ENCODE results near the gene CDH15. TPM values are rescaled to one million over a fixed set of nuclear protein-coding genes. Genes with fewer than 3 reads are reported as not detected.

Gene CDH15
- total RNA-seq, 2 donors from 2014 or later: 0.64 to 2.7 TPM

- Histone ChIP-seq H3K4me3 (no peak overlapping the region), H3K27ac (no peak overlapping the region), H3K4me1 (replicated peaks) (no peaks in the 10 kb centered on the region), H3K9me3 (no peaks in the 10 kb centered on the region), H3K36me3 (no peaks in the 10 kb centered on the region), H3K27me3 (replicated peaks; ENCODE audit: insufficient read depth) (no peaks in the 10 kb centered on the region)
- no peak for DNase-seq (ENCODE audit: low spot score)
- intact Hi-C loops (cut with DNase I): loop anchor here (10.0 kb wide), 1 partner anchor 441 kb away; no protein-coding TSS in a partner anchor
- TF ChIP-seq POLR2A (IDR thresholded peaks at IDR 0.05) (no peak), CTCF (IDR thresholded peaks at IDR 0.05) (no peak), POLR2AphosphoS5 (IDR thresholded peaks at IDR 0.05) (no peak)
- 54% methylated on average over 18 of the region's 20 CpGs for WGBS
Measured at GRCh38 chr16:89175280-89176146, 4.0 kb downstream of the CDH15 start.

GRCh38 chr16:89176147-89176690 is 4.7 kb downstream of the CDH15 start:
- H3K4me1 ChIP-seq (replicated peaks): no peaks in the 10 kb centered on the region
- intact Hi-C loops (cut with DNase I): loop anchor here (10.0 kb wide), 1 partner anchor 441 kb away; no protein-coding TSS in a partner anchor
- TF ChIP-seq CTCF (IDR thresholded peaks at IDR 0.05) (no peak), POLR2AphosphoS5 (IDR thresholded peaks at IDR 0.05) (no peak), POLR2A (IDR thresholded peaks at IDR 0.05) (no peak)
- DNase-seq (ENCODE audit: low spot score): no peak
- no peaks in the 10 kb centered on the region for H3K27me3 ChIP-seq (replicated peaks; ENCODE audit: insufficient read depth)
- no peaks in the 10 kb centered on the region for H3K36me3 ChIP-seq
- H3K4me3 ChIP-seq: no peak overlapping the region
- 79% methylated on average over 23 of the region's 27 CpGs for WGBS
- no peak overlapping the region for H3K27ac ChIP-seq
- no peaks in the 10 kb centered on the region for H3K9me3 ChIP-seq

GRCh38 chr16:89176717-89177116 is 5.2 kb downstream of the CDH15 start:
- no peak for DNase-seq (ENCODE audit: low spot score)
- intact Hi-C loops (cut with DNase I): loop anchor here (10.0 kb wide), 1 partner anchor 442 kb away; no protein-coding TSS in a partner anchor
- no peak for TF ChIP-seq CTCF (IDR thresholded peaks at IDR 0.05)
- no peak for TF ChIP-seq POLR2AphosphoS5 (IDR thresholded peaks at IDR 0.05)
- no peak for TF ChIP-seq POLR2A (IDR thresholded peaks at IDR 0.05)
- Histone ChIP-seq H3K4me1 (replicated peaks) (no peaks in the 10 kb centered on the region), H3K27ac (no peak overlapping the region), H3K4me3 (no peak overlapping the region), H3K36me3 (no peaks in the 10 kb centered on the region), H3K9me3 (no peaks in the 10 kb centered on the region), H3K27me3 (replicated peaks; ENCODE audit: insufficient read depth) (no peaks in the 10 kb centered on the region)
- 82% methylated on average over 9 of the region's 9 CpGs for WGBS

GRCh38 chr16:89177501-89177900 is 6.0 kb downstream of the CDH15 start:
- intact Hi-C loops (cut with DNase I): loop anchor here (10.0 kb wide), 1 partner anchor 443 kb away; no protein-coding TSS in a partner anchor
- no peak for TF ChIP-seq POLR2AphosphoS5 (IDR thresholded peaks at IDR 0.05)
- TF ChIP-seq POLR2A (IDR thresholded peaks at IDR 0.05): no peak
- TF ChIP-seq CTCF (IDR thresholded peaks at IDR 0.05): no peak
- Histone ChIP-seq H3K36me3 (no peaks in the 10 kb centered on the region), H3K9me3 (no peaks in the 10 kb centered on the region), H3K27me3 (replicated peaks; ENCODE audit: insufficient read depth) (no peaks in the 10 kb centered on the region), H3K4me1 (replicated peaks) (no peaks in the 10 kb centered on the region), H3K27ac (no peak overlapping the region), H3K4me3 (no peak overlapping the region)
- no peak for DNase-seq (ENCODE audit: low spot score)
- WGBS: 87% methylated on average over 8 of the region's 12 CpGs
